Esophagus muscularis mucosa (tissue), 4 donors: Measurements from ENCODE around the gene VWA3B.

Experiments used
- EP300 ChIP-seq: sonication (generic); formaldehyde crosslinking; IDR thresholded peaks from one replicate; pipeline ENCODE4 v1.6.1; 2017; ENCODE audit warnings: antibody characterized with exemption
- POLR2A ChIP-seq: fragments of 450-650 bp; IDR thresholded peaks from one replicate; pipeline ENCODE4 v1.6.1; 2017; ENCODE audit warnings: antibody characterized with exemption, moderate library complexity, mild to moderate bottlenecking, low read depth
- TF ChIP-seq, protein P1 (sequence below), 3 experiments: fragments of 200-600 bp in 2 of 3; fragments of 450-650 bp in 1 of 3; sonication (generic) in 2 of 3; IDR thresholded peaks; one replicate each; pipeline ENCODE4 v1.5.1; 2017 to 2019; ENCODE audit warnings: antibody characterized with exemption in 3 of 3, mild to moderate bottlenecking in 2 of 3, moderate library complexity in 1 of 3

- TF ChIP-seq, protein P1, sequence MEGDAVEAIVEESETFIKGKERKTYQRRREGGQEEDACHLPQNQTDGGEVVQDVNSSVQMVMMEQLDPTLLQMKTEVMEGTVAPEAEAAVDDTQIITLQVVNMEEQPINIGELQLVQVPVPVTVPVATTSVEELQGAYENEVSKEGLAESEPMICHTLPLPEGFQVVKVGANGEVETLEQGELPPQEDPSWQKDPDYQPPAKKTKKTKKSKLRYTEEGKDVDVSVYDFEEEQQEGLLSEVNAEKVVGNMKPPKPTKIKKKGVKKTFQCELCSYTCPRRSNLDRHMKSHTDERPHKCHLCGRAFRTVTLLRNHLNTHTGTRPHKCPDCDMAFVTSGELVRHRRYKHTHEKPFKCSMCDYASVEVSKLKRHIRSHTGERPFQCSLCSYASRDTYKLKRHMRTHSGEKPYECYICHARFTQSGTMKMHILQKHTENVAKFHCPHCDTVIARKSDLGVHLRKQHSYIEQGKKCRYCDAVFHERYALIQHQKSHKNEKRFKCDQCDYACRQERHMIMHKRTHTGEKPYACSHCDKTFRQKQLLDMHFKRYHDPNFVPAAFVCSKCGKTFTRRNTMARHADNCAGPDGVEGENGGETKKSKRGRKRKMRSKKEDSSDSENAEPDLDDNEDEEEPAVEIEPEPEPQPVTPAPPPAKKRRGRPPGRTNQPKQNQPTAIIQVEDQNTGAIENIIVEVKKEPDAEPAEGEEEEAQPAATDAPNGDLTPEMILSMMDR (IDR thresholded peaks at IDR 0.05): no peak
- TF ChIP-seq POLR2A: no peak
- TF ChIP-seq EP300: no peak
Observed at GRCh38 chr2:98254504-98255059, 167.6 kb downstream of the VWA3B start.
